Activated CD4-positive, alpha-beta T cell treated with anti-CD3 and anti-CD28 coated beads, Interleukin-2, amount 10 ng/mL, durations not matched to agents 7 days and 5 days (primary cell): ENCODE data around the gene CMPK2. TPM values are rescaled to one million over a fixed set of nuclear protein-coding genes. Genes with fewer than 3 reads are reported as not detected.
"Not testable (repeated sequence)": the region's sequence is repeated elsewhere in the genome, so short reads cannot be mapped to it uniquely, and the experiment has no call there.

Experiments
- CTCF ChIA-PET: fragments of 350-600 bp; sonication (Branson Sonifier 250); formaldehyde crosslinking; loops from one replicate; lab custom pipeline; 2021; ENCODE audit warnings: antibody characterized with exemption; lab: Charles Lee
- POLR2A ChIA-PET: fragments of 350-600 bp; sonication (Branson Sonifier 250); formaldehyde crosslinking; loops from one replicate; lab custom pipeline; 2021; ENCODE audit warnings: antibody characterized with exemption; lab: Charles Lee
- DNase-seq: peaks from one replicate; pipeline ENCODE4 v3.0.0-alpha.2; 2020
- H3K27ac Mint-ChIP-seq: one replicate; pipeline ENCODE4 v1.8.0; 2021; ENCODE audit warnings: mild to moderate bottlenecking, moderate library complexity, mixed read lengths
- H3K27me3 Mint-ChIP-seq: one replicate; pipeline ENCODE4 v1.8.0; 2021; ENCODE audit warnings: mixed read lengths
- H3K36me3 Mint-ChIP-seq: one replicate; pipeline ENCODE4 v1.8.0; 2021; ENCODE audit warnings: low read depth, mixed read lengths
- H3K4me1 Mint-ChIP-seq: one replicate; pipeline ENCODE4 v1.8.0; 2021; ENCODE audit warnings: mixed read lengths
- H3K4me3 Mint-ChIP-seq: one replicate; pipeline ENCODE4 v1.8.0; 2021; ENCODE audit warnings: mild to moderate bottlenecking, moderate library complexity, mixed read lengths
- H3K9me3 Mint-ChIP-seq: one replicate; pipeline ENCODE4 v1.8.0; 2021; ENCODE audit warnings: mixed read lengths
- total RNA-seq, 2 experiments: library from RNA; stranded (reverse); gene quantifications; one replicate each; pipeline ENCODE4 v1.2.3, GENCODE V29; 2021

The CMPK2 gene
- total RNA-seq, 2 experiments from 2014 or later: 94.3 to 96.0 TPM

GRCh38 chr2:6858466-6859027 lies 7.2 kb downstream of the CMPK2 start:
- Mint-ChIP-seq H3K36me3 (peaks cover 95% of the 10 kb centered on the region), H3K27ac (peak overlapping the region; percentile 19), H3K4me1 (peaks cover 85% of the 10 kb centered on the region), H3K9me3 (peaks cover 35% of the 10 kb centered on the region)
- DNase-seq, POLR2A ChIA-PET, H3K4me3 Mint-ChIP-seq, H3K27me3 Mint-ChIP-seq, CTCF ChIA-PET: not testable (repeated sequence)

GRCh38 chr2:6856548-6856920 lies 9.2 kb downstream of the CMPK2 start:
- H3K9me3 Mint-ChIP-seq: peaks cover 26% of the 10 kb centered on the region
- H3K36me3 Mint-ChIP-seq: peaks cover 93% of the 10 kb centered on the region
- H3K4me1 Mint-ChIP-seq: peaks cover 79% of the 10 kb centered on the region
- no peak overlapping the region for H3K4me3 Mint-ChIP-seq
- CTCF ChIA-PET: interaction anchor here (0.6 kb wide), 1 partner anchor 20 kb away, joined by 3 read pairs; no protein-coding TSS in a partner anchor
- H3K27ac Mint-ChIP-seq: peak overlapping the region; percentile 3
- POLR2A ChIA-PET: no interaction called here
- H3K27me3 Mint-ChIP-seq: no peaks in the 10 kb centered on the region
- DNase-seq: no peak

GRCh38 chr2:6855860-6856547 lies 9.7 kb downstream of the CMPK2 start:
- ChIA-PET POLR2A (no interaction called here), CTCF (no interaction called here)
- H3K27me3 Mint-ChIP-seq: no peaks in the 10 kb centered on the region
- H3K4me1 Mint-ChIP-seq: peaks cover 79% of the 10 kb centered on the region
- peak overlapping the region; percentile 3 for H3K27ac Mint-ChIP-seq
- no peak overlapping the region for H3K4me3 Mint-ChIP-seq
- peaks cover 22% of the 10 kb centered on the region for H3K9me3 Mint-ChIP-seq
- peaks cover 93% of the 10 kb centered on the region for H3K36me3 Mint-ChIP-seq
- DNase-seq: no peak

GRCh38 chr2:6854416-6854815 lies 11.3 kb downstream of the CMPK2 start:
- CTCF ChIA-PET: interaction anchor here (0.6 to 1.0 kb wide), 2 partner anchors 12 to 75 kb away, joined by 3 read pairs; no protein-coding TSS in a partner anchor
- DNase-seq: no peak
- Mint-ChIP-seq H3K9me3 (peaks cover 11% of the 10 kb centered on the region), H3K27me3 (no peaks in the 10 kb centered on the region), H3K27ac (peak overlapping the region; percentile 46), H3K36me3 (peaks cover 93% of the 10 kb centered on the region), H3K4me1 (peaks cover 77% of the 10 kb centered on the region), H3K4me3 (no peak overlapping the region)
- POLR2A ChIA-PET: no interaction called here

GRCh38 chr2:6852195-6852594 lies 13.5 kb downstream of the CMPK2 start:
- peaks cover 13% of the 10 kb centered on the region for H3K9me3 Mint-ChIP-seq
- ChIA-PET CTCF (no interaction called here), POLR2A (no interaction called here)
- no peaks in the 10 kb centered on the region for H3K27me3 Mint-ChIP-seq
- DNase-seq: no peak
- no peak overlapping the region for H3K4me3 Mint-ChIP-seq
- H3K4me1 Mint-ChIP-seq: peaks cover 74% of the 10 kb centered on the region
- no peak overlapping the region for H3K27ac Mint-ChIP-seq
- peaks cover 95% of the 10 kb centered on the region for H3K36me3 Mint-ChIP-seq

- POLR2A ChIA-PET: no interaction called here
- Mint-ChIP-seq H3K36me3 (peaks cover 91% of the 10 kb centered on the region), H3K4me1 (peaks cover 34% of the 10 kb centered on the region), H3K4me3 (no peak overlapping the region), H3K27ac (no peak overlapping the region), H3K9me3 (peaks cover 50% of the 10 kb centered on the region), H3K27me3 (no peaks in the 10 kb centered on the region)
- DNase-seq: no peak
- CTCF ChIA-PET: interaction anchor here (1.5 to 2.5 kb wide), 2 partner anchors 10 to 14 kb away, joined by 3 to 21 read pairs; no protein-coding TSS in a partner anchor
Observed at GRCh38 chr2:6846967-6847681, 18.6 kb downstream of the CMPK2 start.

- no peaks in the 10 kb centered on the region for H3K27me3 Mint-ChIP-seq
- ChIA-PET CTCF (interaction anchor here (0.9 to 2.5 kb wide), 3 partner anchors 11 to 15 kb away, joined by 3 to 21 read pairs (median 3); no protein-coding TSS in a partner anchor), POLR2A (no interaction called here)
- no peak overlapping the region for H3K27ac Mint-ChIP-seq
- peaks cover 86% of the 10 kb centered on the region for H3K36me3 Mint-ChIP-seq
- no peak overlapping the region for H3K4me3 Mint-ChIP-seq
- H3K9me3 Mint-ChIP-seq: peaks cover 50% of the 10 kb centered on the region
- H3K4me1 Mint-ChIP-seq: peaks cover 32% of the 10 kb centered on the region
- DNase-seq: no peak
Observed at GRCh38 chr2:6846540-6846939, 19.2 kb downstream of the CMPK2 start.

- peaks cover 85% of the 10 kb centered on the region for H3K36me3 Mint-ChIP-seq
- ChIA-PET CTCF (interaction anchor here (0.9 kb wide), 2 partner anchors 13 to 16 kb away, joined by 3 read pairs; no protein-coding TSS in a partner anchor), POLR2A (no interaction called here)
Observed at GRCh38 chr2:6845903-6846302, 19.8 kb downstream of the CMPK2 start.

GRCh38 chr2:6845312-6845711 lies 20.4 kb downstream of the CMPK2 start:
- POLR2A ChIA-PET: no interaction called here
- CTCF ChIA-PET: interaction anchor here (0.9 kb wide), 1 partner anchor 17 kb away, joined by 3 read pairs; no protein-coding TSS in a partner anchor
- peak; percentile 27 for DNase-seq
- H3K9me3 Mint-ChIP-seq: peaks cover 49% of the 10 kb centered on the region
- H3K27ac Mint-ChIP-seq: no peak overlapping the region
- H3K27me3 Mint-ChIP-seq: no peaks in the 10 kb centered on the region
- no peak overlapping the region for H3K4me3 Mint-ChIP-seq
- H3K36me3 Mint-ChIP-seq: peaks cover 84% of the 10 kb centered on the region
- peaks cover 21% of the 10 kb centered on the region for H3K4me1 Mint-ChIP-seq

More at GRCh38 chr2:6845903-6846302, 19.8 kb downstream of the CMPK2 start:
- Mint-ChIP-seq H3K27ac (no peak overlapping the region), H3K27me3 (no peaks in the 10 kb centered on the region), H3K4me3 (no peak overlapping the region), H3K9me3 (peaks cover 50% of the 10 kb centered on the region), H3K4me1 (peaks cover 26% of the 10 kb centered on the region)
- DNase-seq: no peak

- CTCF ChIA-PET: interaction anchor here (0.9 to 1.3 kb wide), 3 partner anchors 9 to 16 kb away, joined by 3 read pairs; no protein-coding TSS in a partner anchor
- Mint-ChIP-seq H3K27me3 (no peaks in the 10 kb centered on the region), H3K36me3 (peaks cover 79% of the 10 kb centered on the region), H3K4me3 (no peak overlapping the region), H3K4me1 (no peaks in the 10 kb centered on the region), H3K9me3 (peaks cover 39% of the 10 kb centered on the region), H3K27ac (no peak overlapping the region)
- no peak for DNase-seq
- POLR2A ChIA-PET: no interaction called here
Observed at GRCh38 chr2:6841537-6842287, 24.0 kb downstream of the CMPK2 start.

- ChIA-PET POLR2A (no interaction called here), CTCF (no interaction called here)
- H3K4me3 Mint-ChIP-seq: no peak overlapping the region
- peaks cover 26% of the 10 kb centered on the region for H3K9me3 Mint-ChIP-seq
- H3K4me1 Mint-ChIP-seq: peaks cover 20% of the 10 kb centered on the region
- H3K27ac Mint-ChIP-seq: no peak overlapping the region
- DNase-seq: no peak
- no peaks in the 10 kb centered on the region for H3K27me3 Mint-ChIP-seq
- peaks cover 78% of the 10 kb centered on the region for H3K36me3 Mint-ChIP-seq
Observed at GRCh38 chr2:6838673-6839319, 26.9 kb downstream of the CMPK2 start.

- H3K4me1 Mint-ChIP-seq: peaks cover 36% of the 10 kb centered on the region
- no peak overlapping the region for H3K4me3 Mint-ChIP-seq
- DNase-seq: no peak
- peaks cover 85% of the 10 kb centered on the region for H3K36me3 Mint-ChIP-seq
- peaks cover 39% of the 10 kb centered on the region for H3K9me3 Mint-ChIP-seq
- CTCF ChIA-PET: interaction anchor here (1.3 kb wide), 1 partner anchor 29 kb away, joined by 4 read pairs; no protein-coding TSS in a partner anchor
- POLR2A ChIA-PET: no interaction called here
- no peak overlapping the region for H3K27ac Mint-ChIP-seq
- H3K27me3 Mint-ChIP-seq: peaks cover 2% of the 10 kb centered on the region
Observed at GRCh38 chr2:6835467-6835866, 30.2 kb downstream of the CMPK2 start.
